SK-N-SH treated with all-trans-retinoic acid at 6 μM for 48 hours (cell line): ENCODE data around the gene KRT1.

Source experiments
- ARNTL ChIP-seq: fragments of 450-650 bp; formaldehyde crosslinking; IDR thresholded peaks from 2 replicates; pipeline ENCODE4 v1.5.0; 2020; ENCODE audit warnings: low read depth, mild to moderate bottlenecking, moderate library complexity, borderline replicate concordance
- BACH2 ChIP-seq: fragments of 250-450 bp; sonication (Bioruptor Pico); IDR thresholded peaks from 2 replicates; pipeline ENCODE4 v1.9.0; 2021; ENCODE audit warnings: mild to moderate bottlenecking, borderline replicate concordance
- PPARA ChIP-seq: fragments of 250-450 bp; sonication (Bioruptor Pico); IDR thresholded peaks from 2 replicates; pipeline ENCODE4 v1.5.0; 2020; ENCODE audit warnings: mild to moderate bottlenecking, borderline replicate concordance
- ZFP3 ChIP-seq: fragments of 250-450 bp; sonication (Bioruptor Pico); IDR thresholded peaks from 2 replicates; pipeline ENCODE4 v1.5.0; 2020; ENCODE audit warnings: mild to moderate bottlenecking, moderate library complexity
- ZNF70 ChIP-seq: fragments of 450-650 bp; formaldehyde crosslinking; IDR thresholded peaks from 2 replicates; pipeline ENCODE4 v1.5.0; 2020; ENCODE audit warnings: mild to moderate bottlenecking, moderate library complexity
- TF ChIP-seq, protein P1 (sequence below): fragments of 250-450 bp; sonication (Bioruptor Pico); IDR thresholded peaks from 2 replicates; pipeline ENCODE4 v1.8.0; 2020; ENCODE audit warnings: mild to moderate bottlenecking, moderate library complexity, borderline replicate concordance
- TF ChIP-seq, protein P2 (sequence below): fragments of 250-450 bp; sonication (Bioruptor Pico); IDR thresholded peaks from 2 replicates; pipeline ENCODE4 v1.8.0; 2021; ENCODE audit warnings: low read depth, mild to moderate bottlenecking, moderate library complexity, borderline replicate concordance

DNA sequence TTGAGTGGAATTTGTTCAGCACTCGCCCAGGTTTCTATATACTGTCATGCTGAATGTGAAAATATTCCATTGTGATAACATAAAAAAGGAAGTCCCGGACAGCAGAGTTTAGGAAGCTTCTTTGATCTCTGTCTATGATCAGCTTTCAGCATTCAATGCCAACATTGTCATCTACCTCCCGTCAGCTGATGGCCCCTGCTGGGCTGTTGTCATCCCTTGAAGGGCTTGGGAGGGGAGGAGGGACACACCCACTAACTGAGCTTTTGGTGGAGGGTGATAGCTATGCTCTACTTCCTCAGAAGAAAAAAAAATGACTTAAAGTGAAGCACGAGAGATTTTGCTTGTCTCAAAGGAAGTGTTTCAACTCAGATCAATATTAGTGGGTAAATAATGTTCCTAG, 27.8 kb upstream of the KRT1 start:
- no peak for TF ChIP-seq ZFP3
- no peak for TF ChIP-seq BACH2 (CRISPR knock-in tag)
- TF ChIP-seq, protein P1, sequence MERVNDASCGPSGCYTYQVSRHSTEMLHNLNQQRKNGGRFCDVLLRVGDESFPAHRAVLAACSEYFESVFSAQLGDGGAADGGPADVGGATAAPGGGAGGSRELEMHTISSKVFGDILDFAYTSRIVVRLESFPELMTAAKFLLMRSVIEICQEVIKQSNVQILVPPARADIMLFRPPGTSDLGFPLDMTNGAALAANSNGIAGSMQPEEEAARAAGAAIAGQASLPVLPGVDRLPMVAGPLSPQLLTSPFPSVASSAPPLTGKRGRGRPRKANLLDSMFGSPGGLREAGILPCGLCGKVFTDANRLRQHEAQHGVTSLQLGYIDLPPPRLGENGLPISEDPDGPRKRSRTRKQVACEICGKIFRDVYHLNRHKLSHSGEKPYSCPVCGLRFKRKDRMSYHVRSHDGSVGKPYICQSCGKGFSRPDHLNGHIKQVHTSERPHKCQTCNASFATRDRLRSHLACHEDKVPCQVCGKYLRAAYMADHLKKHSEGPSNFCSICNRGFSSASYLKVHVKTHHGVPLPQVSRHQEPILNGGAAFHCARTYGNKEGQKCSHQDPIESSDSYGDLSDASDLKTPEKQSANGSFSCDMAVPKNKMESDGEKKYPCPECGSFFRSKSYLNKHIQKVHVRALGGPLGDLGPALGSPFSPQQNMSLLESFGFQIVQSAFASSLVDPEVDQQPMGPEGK (CRISPR knock-in tag) = no peak
- no peak for TF ChIP-seq PPARA (CRISPR knock-in tag)
- TF ChIP-seq, protein P2, sequence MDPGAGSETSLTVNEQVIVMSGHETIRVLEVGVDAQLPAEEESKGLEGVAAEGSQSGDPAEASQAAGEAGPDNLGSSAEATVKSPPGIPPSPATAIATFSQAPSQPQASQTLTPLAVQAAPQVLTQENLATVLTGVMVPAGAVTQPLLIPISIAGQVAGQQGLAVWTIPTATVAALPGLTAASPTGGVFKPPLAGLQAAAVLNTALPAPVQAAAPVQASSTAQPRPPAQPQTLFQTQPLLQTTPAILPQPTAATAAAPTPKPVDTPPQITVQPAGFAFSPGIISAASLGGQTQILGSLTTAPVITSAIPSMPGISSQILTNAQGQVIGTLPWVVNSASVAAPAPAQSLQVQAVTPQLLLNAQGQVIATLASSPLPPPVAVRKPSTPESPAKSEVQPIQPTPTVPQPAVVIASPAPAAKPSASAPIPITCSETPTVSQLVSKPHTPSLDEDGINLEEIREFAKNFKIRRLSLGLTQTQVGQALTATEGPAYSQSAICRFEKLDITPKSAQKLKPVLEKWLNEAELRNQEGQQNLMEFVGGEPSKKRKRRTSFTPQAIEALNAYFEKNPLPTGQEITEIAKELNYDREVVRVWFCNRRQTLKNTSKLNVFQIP = no peak
- TF ChIP-seq ARNTL = no peak
- TF ChIP-seq ZNF70 (CRISPR knock-in tag) = no peak
